GM12891 (cell line): ENCODE data around the gene SIRT5.

Source experiments
- PAX5 ChIP-seq: IDR thresholded peaks from 2 replicates; pipeline ENCODE4 v1.6.1; 2011; ENCODE audit warnings: low read length, moderate library complexity, mild to moderate bottlenecking; ENCODE audit not compliant: insufficient read depth, severe bottlenecking
- POLR2A ChIP-seq: IDR thresholded peaks from 2 replicates; pipeline ENCODE4 v1.6.1; 2011; ENCODE audit warnings: low read depth, low read length, control low read depth

GRCh38 chr6:13526727-13527670 is 47.4 kb upstream of the SIRT5 start:
- TF ChIP-seq POLR2A (no peak), PAX5 (no peak)
